H54 (cell line): ENCODE results near the gene TMEM94.

Source experiments
- DNase-seq: peaks from one replicate; pipeline ENCODE4 v3.0.0; 2011; ENCODE audit warnings: low spot score, mixed read lengths; ENCODE audit not compliant: insufficient read length
- FAIRE-seq: peaks from 3 replicates; lab custom pipeline; 2011; peaks lifted over from hg19 to GRCh38; lab: Jason Lieb, UNC
- POLR2A ChIP-seq: IDR thresholded peaks from 2 replicates; pipeline ENCODE4 v1.6.1; 2011; ENCODE audit warnings: low read depth, mild to moderate bottlenecking, low read length

The TMEM94 gene

DNA sequence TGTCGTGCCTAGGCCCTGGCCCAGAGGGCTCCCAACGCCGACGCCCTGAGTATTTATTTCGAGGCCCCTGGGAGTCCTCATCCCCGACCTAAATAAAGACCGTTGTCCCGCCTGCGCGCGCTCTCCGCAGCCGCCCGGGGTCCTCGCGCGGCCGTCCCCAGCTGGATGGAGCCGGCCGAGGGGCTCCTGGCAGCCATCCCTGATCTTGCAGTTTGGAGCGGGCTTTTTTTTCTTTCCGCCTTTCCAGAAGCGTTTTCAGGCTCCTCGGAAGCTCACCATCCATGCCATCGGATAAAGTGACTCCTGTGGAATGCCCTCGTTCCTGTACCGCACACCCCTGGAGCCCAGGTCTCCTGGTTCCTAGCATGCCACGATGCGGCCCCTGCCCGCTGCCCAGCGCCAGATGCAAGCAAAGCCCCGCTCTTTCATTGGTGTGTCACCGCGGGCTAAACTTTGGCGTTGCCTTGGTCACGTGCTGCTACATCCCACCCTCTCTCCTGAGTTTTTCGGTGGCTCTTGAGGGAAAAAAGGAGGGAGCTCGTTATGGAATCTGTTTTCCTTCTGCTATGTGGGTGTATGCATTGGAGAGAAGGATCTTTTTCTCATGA is 716 bp downstream of the TMEM94 start:
- peak; percentile 44; the same call in 1 of the 2 replicates for TF ChIP-seq POLR2A
- DNase-seq, result no peak
- no peak for FAIRE-seq

DNA sequence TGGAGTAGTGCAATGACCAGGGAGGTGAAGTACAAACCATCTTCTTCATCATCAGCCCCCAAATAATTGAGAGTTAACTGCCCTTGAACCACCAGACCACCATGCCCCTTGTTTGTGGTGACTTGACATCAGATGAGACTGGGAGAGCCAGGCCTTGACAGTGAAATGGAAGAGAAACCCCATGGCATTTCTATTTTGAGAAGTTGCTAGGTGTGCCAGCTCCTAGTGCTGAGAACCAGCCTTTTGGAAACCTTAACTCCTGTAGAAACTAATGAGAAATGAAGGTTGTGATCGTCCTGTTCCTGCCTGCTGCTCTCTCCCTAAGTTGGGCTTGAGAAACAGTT is 2.8 kb downstream of the TMEM94 start:
- no peak for TF ChIP-seq POLR2A
- no peak for FAIRE-seq

DNA sequence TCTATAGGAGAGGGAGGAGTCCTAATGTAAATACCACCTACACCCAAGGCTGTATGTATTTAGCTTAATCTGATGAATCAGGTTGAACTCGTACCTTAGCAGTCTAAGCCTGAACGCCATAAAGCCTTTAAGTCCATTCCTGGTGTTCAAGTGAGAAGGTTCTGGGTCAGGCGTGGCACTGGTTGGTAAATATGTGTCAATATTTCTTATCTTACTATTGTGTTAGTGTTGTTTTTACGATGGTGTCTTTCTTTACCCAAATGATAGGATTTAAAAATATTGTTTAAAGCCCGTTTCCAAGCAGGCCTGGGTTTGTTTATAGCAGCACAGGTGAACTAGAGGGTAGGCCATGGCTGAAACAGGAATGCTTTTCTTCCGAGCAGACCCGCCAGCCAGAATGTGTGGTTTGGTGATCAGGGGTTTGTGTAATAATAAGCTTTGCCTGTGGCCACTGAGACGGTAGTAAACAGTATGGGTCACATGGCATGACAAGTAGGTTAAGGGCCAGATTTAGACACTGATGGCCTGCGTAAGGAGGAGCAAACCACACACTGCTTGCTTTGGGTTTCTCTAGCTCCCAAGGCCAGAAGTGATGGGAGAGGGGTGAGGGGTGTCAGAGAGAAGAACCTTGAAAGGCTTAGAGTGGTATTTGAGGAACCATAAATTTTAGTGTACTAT is 3.3 kb downstream of the TMEM94 start:
- no peak for TF ChIP-seq POLR2A
- DNase-seq (no peak), FAIRE-seq (no peak)

More for the DNA sequence above, 2.8 kb downstream of the TMEM94 start:
- no peak for DNase-seq

DNA sequence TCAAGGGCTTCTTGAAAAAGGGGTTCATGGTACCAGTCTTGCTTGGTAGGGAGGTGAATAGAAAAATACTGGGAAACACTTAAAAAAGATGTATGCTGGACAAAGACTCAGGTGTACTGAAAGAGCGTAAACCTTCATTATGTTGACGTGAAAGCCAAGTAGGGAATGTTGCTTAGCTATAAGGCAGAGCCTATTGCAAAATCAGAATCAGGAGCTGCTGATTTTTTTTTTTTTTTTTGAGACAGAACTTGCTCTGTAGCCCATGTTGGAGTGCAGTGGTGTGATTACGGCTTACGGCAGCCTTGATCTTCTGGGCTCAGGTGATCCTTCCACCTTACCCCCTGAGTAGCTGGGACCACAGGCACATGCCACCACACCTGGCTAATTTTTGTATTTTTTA is 3.9 kb downstream of the TMEM94 start:
- FAIRE-seq, result no peak
- DNase-seq, result no peak
- no peak for TF ChIP-seq POLR2A

DNA sequence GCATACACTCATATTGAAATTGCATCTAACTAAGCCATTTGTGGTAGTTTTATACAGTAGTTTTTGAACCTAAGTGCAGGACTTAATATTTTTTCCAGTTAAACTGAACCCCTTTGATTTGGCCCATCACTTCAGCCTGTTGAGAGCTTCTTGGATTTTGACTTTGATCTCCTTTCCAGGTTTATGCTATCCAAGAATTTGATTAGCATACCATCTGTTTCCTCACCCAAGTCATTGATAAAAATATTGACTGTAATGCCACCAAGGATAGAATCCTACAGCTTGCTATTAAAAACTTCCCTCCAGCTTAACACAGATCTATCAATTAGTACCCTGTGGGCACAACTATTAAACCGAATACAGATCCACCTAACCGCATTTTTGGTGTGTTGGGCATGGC is 7.2 kb downstream of the TMEM94 start:
- no peak for TF ChIP-seq POLR2A
- DNase-seq (no peak), FAIRE-seq (no peak)

DNA sequence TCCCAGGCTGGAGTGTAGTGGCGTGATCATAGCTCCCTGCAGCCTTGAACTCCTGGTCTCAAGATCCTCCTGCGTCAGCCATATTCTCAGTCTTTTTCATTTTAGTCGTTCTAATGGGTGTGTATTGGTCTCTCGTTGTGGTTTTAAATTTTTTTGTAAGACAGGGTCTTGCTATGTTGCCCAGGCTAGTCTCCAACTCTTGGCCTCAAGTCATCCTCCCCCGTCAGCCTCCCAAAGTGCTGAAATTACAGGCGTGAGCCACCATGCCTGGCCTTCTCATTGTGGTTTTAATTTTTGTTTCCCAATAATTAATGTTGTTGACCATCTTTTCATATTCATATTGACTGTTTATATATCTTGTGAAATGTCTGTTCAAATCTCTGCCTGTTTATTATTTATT is 8.6 kb downstream of the TMEM94 start:
- DNase-seq (no peak), FAIRE-seq (no peak)
- no peak for TF ChIP-seq POLR2A

DNA sequence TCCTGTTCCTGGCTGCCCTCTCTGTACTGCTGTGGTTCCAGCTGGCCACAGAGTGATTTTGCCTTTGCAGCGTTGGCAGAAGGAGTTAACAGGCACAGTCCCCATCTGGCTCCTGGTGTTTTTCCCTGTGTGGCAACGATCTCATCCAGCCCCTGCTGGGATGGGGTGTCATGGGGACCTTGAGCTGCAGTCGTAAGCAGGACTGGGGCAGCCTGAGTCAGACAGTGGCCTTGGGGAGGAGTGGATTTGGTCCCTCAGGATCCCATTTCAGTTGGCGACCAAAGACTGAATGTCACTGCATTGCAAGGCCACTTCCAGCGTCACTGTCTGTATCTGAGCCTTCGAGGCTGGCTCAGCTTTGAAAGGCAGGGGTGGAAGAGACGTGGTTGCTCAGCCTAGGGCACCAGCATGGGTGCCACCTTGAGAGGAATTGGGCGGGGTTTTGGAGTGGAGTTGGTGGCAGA is 11.9 kb downstream of the TMEM94 start:
- no peak for FAIRE-seq
- no peak for TF ChIP-seq POLR2A
- no peak for DNase-seq

DNA sequence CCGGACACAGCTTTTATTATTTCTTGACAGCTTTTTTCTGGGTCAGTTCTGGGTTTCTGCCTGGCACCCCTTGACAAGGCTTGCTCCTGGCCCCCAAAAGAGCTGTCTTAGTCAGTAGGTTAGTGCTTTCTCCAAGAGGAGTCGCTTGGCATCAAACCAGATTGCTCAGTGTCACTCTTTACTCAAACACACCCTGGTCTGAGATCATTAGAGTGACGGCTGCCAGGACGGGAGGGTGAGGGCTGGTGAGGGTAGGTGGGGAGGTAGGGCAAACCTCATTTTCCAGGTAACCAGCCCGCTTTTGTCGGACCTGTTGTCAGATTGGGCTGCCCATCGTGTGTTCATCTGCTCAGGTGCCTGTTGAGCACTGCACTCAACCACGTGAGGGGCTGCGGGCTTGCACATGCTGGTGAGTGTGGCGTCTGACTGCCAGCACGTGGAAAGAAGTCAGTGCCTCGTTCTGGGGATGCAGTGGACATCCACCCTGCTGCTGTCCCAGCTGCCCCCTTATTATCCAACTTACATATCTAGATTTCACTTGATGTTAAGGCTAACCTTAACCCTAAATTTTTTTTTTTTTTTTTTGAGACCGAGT is 12.4 kb downstream of the TMEM94 start:
- no peak for FAIRE-seq
- DNase-seq, result no peak
- TF ChIP-seq POLR2A, result no peak

DNA sequence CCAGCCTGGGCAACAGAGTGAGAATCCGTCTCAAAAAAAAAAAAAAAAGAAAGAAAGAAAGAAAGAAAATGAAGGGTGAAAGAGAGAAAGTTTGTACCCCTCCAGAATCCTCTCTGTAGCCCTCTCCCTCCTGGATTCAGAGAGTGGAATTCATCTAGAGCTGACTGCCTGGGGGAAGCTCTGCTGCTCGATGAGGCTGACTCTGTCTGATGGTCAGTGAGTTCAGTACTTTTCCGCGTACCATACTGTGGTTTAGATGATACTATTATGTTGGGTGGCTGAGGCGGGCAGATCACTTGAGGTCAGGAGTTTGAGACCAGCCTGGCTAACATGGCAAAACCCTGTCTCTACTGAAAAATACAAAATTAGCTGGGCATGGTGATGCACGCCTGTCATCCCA is 14.8 kb downstream of the TMEM94 start:
- no peak for TF ChIP-seq POLR2A
- FAIRE-seq (no peak), DNase-seq (no peak)

DNA sequence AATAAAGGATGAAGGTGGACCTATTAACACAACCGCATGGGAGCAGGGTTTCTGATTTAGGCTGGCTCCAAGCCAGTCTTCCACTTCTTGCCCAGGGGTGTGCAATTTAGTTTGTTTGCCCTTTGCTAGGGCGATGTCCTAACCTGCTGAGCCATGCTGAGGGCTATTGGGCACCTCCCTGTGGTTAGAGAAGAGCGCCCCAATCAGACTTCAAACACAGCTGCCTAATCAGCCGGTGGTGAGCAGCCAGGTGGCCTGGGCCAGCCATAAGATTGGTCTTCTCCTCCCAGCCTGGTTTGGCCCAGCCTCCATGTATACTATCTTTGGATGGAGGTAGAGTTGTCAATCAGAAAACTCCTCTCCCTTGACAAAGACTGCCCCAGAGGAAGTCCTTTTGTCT is 15.7 kb downstream of the TMEM94 start:
- DNase-seq, result no peak
- FAIRE-seq, result no peak
- TF ChIP-seq POLR2A, result no peak

DNA sequence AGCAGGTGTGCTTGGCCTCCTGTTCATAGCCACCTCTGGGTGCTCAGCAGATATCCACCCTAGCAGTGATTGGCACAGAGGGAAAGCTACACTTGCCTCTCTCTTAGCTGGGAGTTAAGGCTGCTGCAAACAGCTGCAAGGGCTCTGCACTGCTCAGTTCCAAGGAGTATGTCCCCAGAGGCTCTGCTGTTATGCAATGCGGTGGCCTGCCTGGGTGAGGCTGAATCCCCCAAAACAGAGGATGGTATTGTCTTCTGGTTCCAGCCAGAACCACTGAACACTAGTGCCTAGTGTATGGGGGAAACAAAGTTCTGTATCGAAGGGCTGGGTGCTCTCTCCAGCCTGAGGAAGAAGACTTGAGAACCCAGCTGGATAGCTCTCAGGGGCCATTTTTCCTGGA is 16.8 kb downstream of the TMEM94 start:
- TF ChIP-seq POLR2A, result no peak
- DNase-seq, result no peak
- no peak for FAIRE-seq

DNA sequence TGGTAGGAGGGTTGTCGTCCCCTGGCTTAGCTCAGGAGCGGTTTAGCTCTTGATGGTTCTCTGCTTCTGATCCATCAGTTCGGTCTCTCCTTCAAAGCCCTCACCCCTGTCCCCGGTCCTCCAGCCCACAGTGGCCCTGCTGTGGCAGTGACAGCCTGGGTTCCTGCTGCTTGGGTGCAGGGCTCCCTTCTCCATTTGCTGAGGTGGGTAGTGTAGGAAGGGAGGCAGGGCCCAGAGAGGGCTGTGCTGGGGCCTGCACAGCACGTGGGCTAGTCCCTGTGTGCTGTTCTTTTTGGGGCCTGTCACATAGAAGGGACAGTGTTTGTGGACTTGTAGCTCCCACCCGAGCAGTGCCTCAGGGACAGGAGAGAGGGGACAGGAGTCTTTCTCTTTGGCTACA is 18.3 kb downstream of the TMEM94 start:
- TF ChIP-seq POLR2A, result no peak
- no peak for DNase-seq
- FAIRE-seq, result no peak

DNA sequence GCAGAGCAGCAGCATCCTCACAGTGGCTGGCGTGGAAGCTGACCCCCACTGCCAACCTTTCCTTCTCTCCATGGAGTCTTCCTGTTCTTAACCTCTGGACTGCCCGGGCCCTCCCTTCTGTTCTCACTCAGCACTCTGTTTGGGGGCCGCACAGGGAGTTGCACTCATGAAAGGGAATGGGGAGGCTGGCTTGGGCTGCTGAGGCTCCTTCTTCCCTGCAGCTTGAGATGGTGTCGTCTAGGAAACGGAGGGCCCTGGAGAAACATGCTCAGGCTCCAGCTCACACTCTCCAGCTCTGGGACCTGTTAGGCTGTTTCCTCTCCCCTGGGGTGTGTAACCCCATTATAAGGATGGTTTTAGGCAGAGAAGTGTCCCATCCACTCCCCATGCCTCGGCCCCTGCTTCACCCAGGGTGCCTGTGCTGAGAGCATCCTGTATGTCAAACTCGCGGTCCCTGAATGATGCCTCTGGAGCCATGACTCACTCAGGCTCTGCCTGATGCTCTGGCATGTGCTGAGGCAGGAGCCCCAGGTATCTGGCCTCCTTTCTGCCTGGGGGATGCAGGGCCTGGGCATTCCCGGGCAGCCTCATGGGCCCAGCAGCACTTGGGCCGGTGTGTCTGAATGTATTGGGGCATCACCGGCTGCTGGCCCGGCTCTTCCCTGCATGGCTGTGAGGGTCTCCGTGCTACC is 18.9 kb downstream of the TMEM94 start:
- DNase-seq (no peak), FAIRE-seq (no peak)
- no peak for TF ChIP-seq POLR2A

DNA sequence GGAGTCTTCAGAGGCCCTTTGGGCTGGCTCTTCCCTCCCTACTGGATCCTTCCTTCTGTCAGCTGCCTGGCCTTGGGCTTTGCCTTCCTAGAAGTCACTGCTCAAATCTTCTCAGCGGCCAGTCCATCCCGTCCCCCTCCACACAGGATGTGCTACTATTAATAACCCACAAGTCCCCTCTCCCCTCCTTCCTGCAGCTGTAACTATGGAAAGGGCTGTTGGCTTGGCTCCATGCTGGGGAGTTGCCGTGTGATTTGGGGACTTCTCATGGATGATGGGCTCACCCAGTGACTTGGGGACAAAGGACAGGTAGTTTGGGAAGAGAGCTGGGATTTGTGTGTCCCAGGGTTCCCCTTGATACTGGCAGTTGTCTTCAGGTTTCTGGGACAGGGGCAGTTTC is 19.4 kb downstream of the TMEM94 start:
- TF ChIP-seq POLR2A, result no peak
- DNase-seq (no peak), FAIRE-seq (no peak)

DNA sequence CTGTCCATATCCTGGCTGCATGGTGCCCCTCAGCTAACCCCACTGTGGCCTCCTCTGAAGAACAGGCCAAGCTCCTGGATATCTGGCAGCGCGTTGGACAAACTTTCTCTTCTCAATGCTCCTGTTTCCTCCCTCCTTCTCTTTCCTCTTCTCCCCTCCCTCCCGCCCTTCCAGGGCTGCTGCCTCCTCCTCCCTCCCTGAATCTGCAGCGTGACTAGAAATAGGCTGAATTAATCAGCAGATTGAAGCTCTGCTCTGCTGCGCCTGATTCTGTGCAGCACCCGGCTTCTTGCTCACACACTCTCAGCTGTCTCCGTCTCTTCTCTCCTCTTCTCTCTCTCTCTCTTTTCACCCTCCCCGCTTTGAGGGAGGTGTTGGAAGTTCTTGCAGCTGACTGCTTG is 19.8 kb downstream of the TMEM94 start:
- FAIRE-seq, result no peak

More for the DNA sequence above, 19.8 kb downstream of the TMEM94 start:
- DNase-seq, result no peak
- no peak for TF ChIP-seq POLR2A
